Keratinocyte (primary cell): ENCODE measurements around the gene GLCE. TPM values are rescaled to one million over a fixed set of nuclear protein-coding genes. Genes with fewer than 3 reads are reported as not detected.

Experiments
- DNase-seq: peaks from one replicate; pipeline ENCODE4 v3.0.0-alpha.2; 2011; ENCODE audit warnings: low read depth, missing footprints, low spot score
- FAIRE-seq: peaks from 2 replicates; lab custom pipeline; 2011; peaks lifted over from hg19 to GRCh38; lab: Jason Lieb, UNC
- H2AFZ ChIP-seq: 2 replicates; pipeline ENCODE4 v1.6.0; 2012; ENCODE audit warnings: low read length, control low read depth, inconsistent platforms; ENCODE audit not compliant: control insufficient read depth
- H3K27ac ChIP-seq: 2 replicates; pipeline ENCODE4 v1.5.1; 2011; ENCODE audit warnings: low read length; ENCODE audit not compliant: control insufficient read depth, insufficient read depth
- H3K27me3 ChIP-seq: 3 replicates; pipeline ENCODE4 v1.6.0; 2011; ENCODE audit warnings: low read length; ENCODE audit not compliant: control insufficient read depth, insufficient read depth; ENCODE audit errors: extremely low read depth
- H3K36me3 ChIP-seq, 2 experiments: 2 replicates in 1 of 2; 3 replicates in 1 of 2; pipeline ENCODE4 v1.5.1; 2011; ENCODE audit warnings: low read length in 2 of 2, mild to moderate bottlenecking in 1 of 2; ENCODE audit not compliant: control insufficient read depth in 2 of 2, insufficient read depth in 2 of 2; ENCODE audit errors: extremely low read depth in 1 of 2
- H3K4me1 ChIP-seq: 3 replicates; pipeline ENCODE4 v1.5.1; 2011; ENCODE audit warnings: low read length; ENCODE audit not compliant: control insufficient read depth, insufficient read depth; ENCODE audit errors: extremely low read depth
- H3K4me2 ChIP-seq: 3 replicates; pipeline ENCODE4 v1.6.0; 2011; ENCODE audit warnings: low read depth, low read length; ENCODE audit not compliant: control insufficient read depth, insufficient read depth; ENCODE audit errors: extremely low read depth
- H3K4me3 ChIP-seq, 3 experiments: fragments of 200-600 bp in 1 of 3; sonication (generic) in 1 of 3; 2 replicates in 2 of 3; 3 replicates in 1 of 3; pipeline ENCODE4 v1.5.1; 2011 to 2016; ENCODE audit warnings: low read length in 3 of 3, mild to moderate bottlenecking in 3 of 3, control low read depth in 2 of 3, inconsistent platforms in 1 of 3, low read depth in 1 of 3, mixed read lengths in 1 of 3, mixed run types in 1 of 3, moderate library complexity in 1 of 3; ENCODE audit not compliant: control insufficient read depth in 2 of 3, insufficient read depth in 2 of 3; ENCODE audit errors: extremely low read depth in 1 of 3
- H3K79me2 ChIP-seq: 2 replicates; pipeline ENCODE4 v1.6.0; 2012; ENCODE audit warnings: low read length; ENCODE audit not compliant: control insufficient read depth, insufficient read depth
- H3K9ac ChIP-seq: 3 replicates; pipeline ENCODE4 v1.6.0; 2011; ENCODE audit warnings: low read length; ENCODE audit not compliant: control insufficient read depth, insufficient read depth; ENCODE audit errors: extremely low read depth
- H3K9me1 ChIP-seq: 3 replicates; pipeline ENCODE4 v1.6.0; 2011; ENCODE audit warnings: low read length; ENCODE audit not compliant: control insufficient read depth, insufficient read depth; ENCODE audit errors: extremely low read depth
- H3K9me3 ChIP-seq: 2 replicates; pipeline ENCODE4 v1.5.1; 2012; ENCODE audit warnings: low read depth, low read length; ENCODE audit not compliant: control insufficient read depth
- H4K20me1 ChIP-seq: 3 replicates; pipeline ENCODE4 v1.6.0; 2011; ENCODE audit warnings: low read length; ENCODE audit not compliant: control insufficient read depth, insufficient read depth; ENCODE audit errors: extremely low read depth
- EZH2 ChIP-seq: IDR thresholded peaks from one replicate; pipeline ENCODE4 v1.6.1; 2012; ENCODE audit warnings: inconsistent platforms, mild to moderate bottlenecking, low read length, moderate library complexity
- dilution Hi-C: fragments of 300-500 bp; cut with MboI; formaldehyde crosslinking; loops from one replicate; pipeline ENCODE4 v1.7.0; 2020; ENCODE audit warnings: low sequenced_read_pairs; ENCODE audit not compliant: extremely low pct_ligation_motif_present
- polyA plus RNA-seq, 5 experiments: library from polyadenylated mRNA; depleted of rRNA in 3 of 5; stranded (reverse) in 3 of 5; stranded (forward) in 1 of 5; unstranded in 1 of 5; fragments of >200 nt; gene quantifications; 1 replicate in 1 of 5; 2 replicates in 3 of 5; 3 replicates in 1 of 5; pipeline versions ENCODE4 v1.2.1 to v1.2.3, GENCODE V29; 2011 to 2012; ENCODE audit warnings: missing spikeins in 2 of 5, low read depth in 1 of 5, low replicate concordance in 1 of 5
- TF ChIP-seq, protein P1 (sequence below), 3 experiments: IDR thresholded peaks in 1 of 3; conservative IDR thresholded peaks in 1 of 3; optimal IDR thresholded peaks in 1 of 3; 2 replicates in 2 of 3; 3 replicates in 1 of 3; pipeline versions ENCODE3 to v1.5.1; 2011; ENCODE audit warnings: low read length in 3 of 3, mild to moderate bottlenecking in 3 of 3, moderate library complexity in 2 of 3, control low read depth in 1 of 3, inconsistent platforms in 1 of 3; ENCODE audit not compliant: insufficient read depth in 2 of 3; ENCODE audit errors: extremely low read depth in 1 of 3

The GLCE gene
- polyA plus RNA-seq, 1 donor (not counting 4 experiments of a cell fraction or from before 2014, with no cell fraction given) = 16.3 TPM

DNA sequence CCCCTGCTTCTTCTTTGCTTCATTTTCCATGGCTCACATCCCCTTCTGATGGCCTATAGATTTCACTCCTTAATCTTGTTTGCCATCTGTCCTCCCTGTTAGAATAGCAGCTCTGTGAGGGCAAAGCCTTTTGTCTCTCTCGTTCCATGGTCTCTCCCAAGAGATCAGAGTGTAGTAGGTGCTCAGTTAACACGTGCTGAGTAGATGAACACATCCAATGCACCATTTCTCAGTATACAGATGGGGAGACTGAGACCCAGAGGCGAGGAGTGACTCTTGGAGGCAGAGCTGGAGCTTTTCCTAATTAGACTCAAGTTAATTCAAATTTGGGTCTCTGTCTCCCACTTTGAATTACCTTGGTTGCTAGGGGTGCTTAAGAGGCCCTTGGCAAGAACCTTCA, 142.5 kb downstream of the GLCE start:
- H4K20me1 ChIP-seq = no peaks in the 10 kb centered on the region
- no peaks in the 10 kb centered on the region for H3K36me3 ChIP-seq
- no peaks in the 10 kb centered on the region for H3K4me1 ChIP-seq
- no peak overlapping the region for H3K4me3 ChIP-seq
- H3K9me1 ChIP-seq = no peaks in the 10 kb centered on the region
- no peaks in the 10 kb centered on the region for H3K9me3 ChIP-seq
- no peak overlapping the region for H3K9ac ChIP-seq
- no peak overlapping the region for H3K4me2 ChIP-seq
- no peaks in the 10 kb centered on the region for H3K79me2 ChIP-seq
- H3K27ac ChIP-seq = no peak overlapping the region
- FAIRE-seq = no peak
- no peak for DNase-seq
- no peak for TF ChIP-seq EZH2
- TF ChIP-seq, protein P1, sequence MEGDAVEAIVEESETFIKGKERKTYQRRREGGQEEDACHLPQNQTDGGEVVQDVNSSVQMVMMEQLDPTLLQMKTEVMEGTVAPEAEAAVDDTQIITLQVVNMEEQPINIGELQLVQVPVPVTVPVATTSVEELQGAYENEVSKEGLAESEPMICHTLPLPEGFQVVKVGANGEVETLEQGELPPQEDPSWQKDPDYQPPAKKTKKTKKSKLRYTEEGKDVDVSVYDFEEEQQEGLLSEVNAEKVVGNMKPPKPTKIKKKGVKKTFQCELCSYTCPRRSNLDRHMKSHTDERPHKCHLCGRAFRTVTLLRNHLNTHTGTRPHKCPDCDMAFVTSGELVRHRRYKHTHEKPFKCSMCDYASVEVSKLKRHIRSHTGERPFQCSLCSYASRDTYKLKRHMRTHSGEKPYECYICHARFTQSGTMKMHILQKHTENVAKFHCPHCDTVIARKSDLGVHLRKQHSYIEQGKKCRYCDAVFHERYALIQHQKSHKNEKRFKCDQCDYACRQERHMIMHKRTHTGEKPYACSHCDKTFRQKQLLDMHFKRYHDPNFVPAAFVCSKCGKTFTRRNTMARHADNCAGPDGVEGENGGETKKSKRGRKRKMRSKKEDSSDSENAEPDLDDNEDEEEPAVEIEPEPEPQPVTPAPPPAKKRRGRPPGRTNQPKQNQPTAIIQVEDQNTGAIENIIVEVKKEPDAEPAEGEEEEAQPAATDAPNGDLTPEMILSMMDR (optimal IDR thresholded peaks at IDR 0.05 in 1 of 3, IDR thresholded peaks at IDR 0.05 in 1 of 3, conservative IDR thresholded peaks at IDR 0.05 in 1 of 3; ENCODE audit: extremely low read depth in 1 of 3, insufficient read depth in 2 of 3, low read length in 3 of 3) = no peak
- dilution Hi-C loops = no loop called here
- no peak overlapping the region for H2AFZ ChIP-seq
- H3K27me3 ChIP-seq = peaks cover 39% of the 10 kb centered on the region

DNA sequence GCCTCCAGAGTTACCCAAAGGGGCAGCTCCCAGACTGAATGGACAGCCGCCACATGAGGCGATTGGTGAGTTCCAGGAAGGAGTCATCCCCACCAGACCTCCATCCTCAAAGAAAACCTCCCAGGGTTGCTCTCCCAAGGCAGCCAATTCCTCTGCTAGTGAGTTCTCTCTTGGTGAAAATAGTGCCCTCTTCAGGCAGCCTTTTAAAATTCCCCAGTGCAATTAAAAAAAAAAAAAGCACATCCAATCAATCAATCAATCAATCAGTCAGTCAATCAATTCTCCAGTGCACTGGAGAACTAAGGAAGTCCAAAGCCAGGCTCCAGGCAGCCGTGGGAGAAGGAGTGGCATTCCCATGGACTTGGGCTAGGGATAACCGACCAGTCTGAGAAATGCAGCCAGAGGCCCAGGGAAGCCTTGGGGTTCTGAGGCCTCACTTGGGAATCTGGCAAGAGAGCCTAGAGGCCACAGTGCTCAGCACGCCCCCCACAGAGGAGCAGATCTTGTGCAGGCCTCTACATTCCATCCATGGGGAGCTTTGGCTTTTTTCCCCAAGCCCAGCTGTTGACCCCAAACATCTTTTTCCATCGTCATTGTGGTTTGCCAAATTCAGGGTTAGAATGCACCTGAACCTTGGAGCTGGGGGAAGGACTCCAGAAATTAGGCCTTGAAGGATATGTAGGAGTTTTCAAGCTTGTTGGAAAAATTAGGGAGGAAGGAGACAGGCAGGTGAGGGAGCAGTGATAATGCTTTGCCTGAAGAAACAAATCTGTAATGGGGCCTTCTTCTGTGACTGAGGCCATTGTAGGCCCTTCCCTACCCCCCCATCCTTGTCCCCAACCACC, 143.1 kb downstream of the GLCE start:
- H3K9me1 ChIP-seq = no peaks in the 10 kb centered on the region
- H3K4me2 ChIP-seq = no peak overlapping the region
- dilution Hi-C loops = no loop called here
- H3K4me1 ChIP-seq = no peaks in the 10 kb centered on the region
- no peaks in the 10 kb centered on the region for H3K79me2 ChIP-seq
- H3K4me3 ChIP-seq = no peak overlapping the region
- DNase-seq (no peak), FAIRE-seq (no peak)
- peaks cover 33% of the 10 kb centered on the region for H3K27me3 ChIP-seq
- H3K36me3 ChIP-seq = no peaks in the 10 kb centered on the region
- no peaks in the 10 kb centered on the region for H3K9me3 ChIP-seq
- no peak for TF ChIP-seq EZH2
- TF ChIP-seq, protein P1 (optimal IDR thresholded peaks at IDR 0.05 in 1 of 3, IDR thresholded peaks at IDR 0.05 in 1 of 3, conservative IDR thresholded peaks at IDR 0.05 in 1 of 3; ENCODE audit: extremely low read depth in 1 of 3, insufficient read depth in 2 of 3, low read length in 3 of 3) = peak in 2 of 3 experiments; percentile 8 to 32
- H4K20me1 ChIP-seq = no peaks in the 10 kb centered on the region
- H2AFZ ChIP-seq = no peak overlapping the region
- H3K27ac ChIP-seq = no peak overlapping the region
- no peak overlapping the region for H3K9ac ChIP-seq
